Endodermal cell (in vitro differentiated cells): ENCODE results near the gene TEX29. TPM values are rescaled to one million over a fixed set of nuclear protein-coding genes. Genes with fewer than 3 reads are reported as not detected.

Source experiments
- DNase-seq: peaks from one replicate; pipeline ENCODE4 v3.0.0-alpha.2; 2017
- H3K27ac ChIP-seq: 2 replicates; pipeline ENCODE4 v1.5.1; 2013; ENCODE audit warnings: mild to moderate bottlenecking, low read depth, low read length, moderate library complexity
- H3K27me3 ChIP-seq: 2 replicates; pipeline ENCODE4 v1.6.1; 2013; ENCODE audit warnings: mild to moderate bottlenecking, low read length, moderate library complexity; ENCODE audit not compliant: insufficient read depth, control insufficient read depth, poor library complexity, severe bottlenecking
- H3K36me3 ChIP-seq: 2 replicates; pipeline ENCODE4 v1.7.0; 2013; ENCODE audit warnings: mild to moderate bottlenecking, low read length, moderate library complexity; ENCODE audit not compliant: control insufficient read depth, insufficient read depth
- H3K4me1 ChIP-seq: one replicate; pipeline ENCODE4 v1.7.0; 2013; ENCODE audit warnings: low read length; ENCODE audit not compliant: control insufficient read depth, insufficient read depth
- H3K4me3 ChIP-seq: 2 replicates; pipeline ENCODE4 v1.5.1; 2013; ENCODE audit warnings: mild to moderate bottlenecking, low read length, moderate library complexity
- H3K9ac ChIP-seq: 2 replicates; pipeline ENCODE4 v1.6.1; 2013; ENCODE audit warnings: mild to moderate bottlenecking, low read length, moderate library complexity; ENCODE audit not compliant: poor library complexity, severe bottlenecking; ENCODE audit errors: extremely low read depth
- H3K9me3 ChIP-seq: 2 replicates; pipeline ENCODE4 v1.6.1; 2013; ENCODE audit warnings: mild to moderate bottlenecking, low read length, moderate library complexity; ENCODE audit not compliant: control insufficient read depth
- H3K27ac Mint-ChIP-seq: 2 replicates; pipeline ENCODE4 v1.8.0; 2020; ENCODE audit warnings: mixed read lengths
- H3K27me3 Mint-ChIP-seq: 2 replicates; pipeline ENCODE4 v1.8.0; 2021; ENCODE audit warnings: mild to moderate bottlenecking, mixed read lengths; ENCODE audit not compliant: insufficient read depth
- H3K36me3 Mint-ChIP-seq: 2 replicates; pipeline ENCODE4 v1.8.0; 2020; ENCODE audit warnings: low read depth, mixed read lengths
- H3K4me1 Mint-ChIP-seq: 2 replicates; pipeline ENCODE4 v1.8.0; 2020; ENCODE audit warnings: mixed read lengths
- H3K4me3 Mint-ChIP-seq: 2 replicates; pipeline ENCODE4 v1.8.0; 2020; ENCODE audit warnings: mild to moderate bottlenecking, moderate library complexity, mixed read lengths
- H3K9me3 Mint-ChIP-seq: 2 replicates; pipeline ENCODE4 v1.8.0; 2020; ENCODE audit warnings: mild to moderate bottlenecking, mixed read lengths
- CTCF ChIP-seq: fragments of 200-600 bp; sonication (generic); conservative IDR thresholded peaks from 2 replicates; pipeline ENCODE4 v1.5.0; 2021; ENCODE audit warnings: antibody characterized with exemption, mild to moderate bottlenecking
- WGBS, 2 experiments: methylation state at CpG; one replicate each; pipeline versions ENCODE4 v1.1.5 to v1.1.7; 2013; ENCODE audit warnings: missing lambda C conversion rate in 2 of 2, mixed read lengths in 1 of 2; ENCODE audit not compliant: insufficient coverage in 1 of 2, insufficient read length in 1 of 2; 5-methylcytosine and 5-hydroxymethylcytosine counted together
- total RNA-seq, 2 donors: library from RNA; stranded (reverse); fragmentation: NEBNext Ultra II Directional in 1 of 2; extraction: Animal tissue kit (Norgen Biotek cat#: 25700) in 1 of 2; gene quantifications; 2 replicates in 1 of 2; 3 replicates in 1 of 2; pipeline ENCODE4 v1.2.1, GENCODE V29; 2021

Gene TEX29
- total RNA-seq, 2 donors from 2014 or later = 0.69 TPM; not detected in 1

GRCh38 chr13:111343186-111343805 lies 22.9 kb downstream of the TEX29 start:
- H3K4me1 ChIP-seq = no peaks in the 10 kb centered on the region
- 86 to 98% methylated on average over 6 to 11 of the region's 11 CpGs for WGBS, 2 experiments
- no peaks in the 10 kb centered on the region for H3K27me3 ChIP-seq
- H3K27ac ChIP-seq = no peak overlapping the region
- peak; percentile 11 for TF ChIP-seq CTCF
- no peaks in the 10 kb centered on the region for H3K9me3 ChIP-seq
- no peak overlapping the region for H3K4me3 ChIP-seq
- Mint-ChIP-seq H3K4me3 (no peak overlapping the region), H3K27ac (no peak overlapping the region), H3K4me1 (peaks cover 6% of the 10 kb centered on the region), H3K27me3 (no peaks in the 10 kb centered on the region), H3K36me3 (no peaks in the 10 kb centered on the region), H3K9me3 (no peaks in the 10 kb centered on the region)
- no peak overlapping the region for H3K9ac ChIP-seq
- no peaks in the 10 kb centered on the region for H3K36me3 ChIP-seq
- no peak for DNase-seq

- no peaks in the 10 kb centered on the region for H3K36me3 ChIP-seq
- H3K27ac ChIP-seq = no peak overlapping the region
- H3K4me1 ChIP-seq = no peaks in the 10 kb centered on the region
- no peaks in the 10 kb centered on the region for H3K27me3 ChIP-seq
- no peak overlapping the region for H3K4me3 Mint-ChIP-seq
- no peak overlapping the region for H3K27ac Mint-ChIP-seq
- WGBS, 2 experiments = 67 to 75% methylated on average over 20 to 25 of the region's 25 CpGs
- no peaks in the 10 kb centered on the region for H3K9me3 ChIP-seq
- peaks cover 6% of the 10 kb centered on the region for H3K4me1 Mint-ChIP-seq
- H3K4me3 ChIP-seq = no peak overlapping the region
- H3K9ac ChIP-seq = no peak overlapping the region
- DNase-seq = peak; percentile 95
- peak; percentile 85 for TF ChIP-seq CTCF
- H3K36me3 Mint-ChIP-seq = no peaks in the 10 kb centered on the region
- peaks cover 1% of the 10 kb centered on the region for H3K27me3 Mint-ChIP-seq
- peaks cover 3% of the 10 kb centered on the region for H3K9me3 Mint-ChIP-seq
Observed at GRCh38 chr13:111344471-111345191, 24.2 kb downstream of the TEX29 start.

- Histone ChIP-seq H3K9me3 (no peaks in the 10 kb centered on the region), H3K9ac (no peak overlapping the region), H3K27me3 (no peaks in the 10 kb centered on the region), H3K27ac (no peak overlapping the region), H3K4me1 (no peaks in the 10 kb centered on the region), H3K36me3 (no peaks in the 10 kb centered on the region), H3K4me3 (no peak overlapping the region)
- H3K9me3 Mint-ChIP-seq = peaks cover 6% of the 10 kb centered on the region
- H3K4me1 Mint-ChIP-seq = peaks cover 6% of the 10 kb centered on the region
- 79 to 86% methylated on average over 6 to 11 of the region's 11 CpGs for WGBS, 2 experiments
- TF ChIP-seq CTCF = no peak
- H3K27ac Mint-ChIP-seq = no peak overlapping the region
- peaks cover 1% of the 10 kb centered on the region for H3K27me3 Mint-ChIP-seq
- H3K4me3 Mint-ChIP-seq = no peak overlapping the region
- H3K36me3 Mint-ChIP-seq = no peaks in the 10 kb centered on the region
- DNase-seq = no peak
Observed at GRCh38 chr13:111345682-111346081, 25.2 kb downstream of the TEX29 start.
